HG02885 (cell line): Measurements from ENCODE around the gene RNF157.
"Not testable (repeated sequence)": the region's sequence is repeated elsewhere in the genome, so short reads cannot be mapped to it uniquely, and the experiment has no call there.

Experiments
- ATAC-seq: cut with Tn5 transposase; IDR thresholded peaks from one replicate; pipeline ENCODE4 v1.9.1; 2021; ENCODE audit warnings: mild to moderate bottlenecking; ENCODE audit not compliant: unreplicated experiment, poor library complexity

Gene RNF157

DNA sequence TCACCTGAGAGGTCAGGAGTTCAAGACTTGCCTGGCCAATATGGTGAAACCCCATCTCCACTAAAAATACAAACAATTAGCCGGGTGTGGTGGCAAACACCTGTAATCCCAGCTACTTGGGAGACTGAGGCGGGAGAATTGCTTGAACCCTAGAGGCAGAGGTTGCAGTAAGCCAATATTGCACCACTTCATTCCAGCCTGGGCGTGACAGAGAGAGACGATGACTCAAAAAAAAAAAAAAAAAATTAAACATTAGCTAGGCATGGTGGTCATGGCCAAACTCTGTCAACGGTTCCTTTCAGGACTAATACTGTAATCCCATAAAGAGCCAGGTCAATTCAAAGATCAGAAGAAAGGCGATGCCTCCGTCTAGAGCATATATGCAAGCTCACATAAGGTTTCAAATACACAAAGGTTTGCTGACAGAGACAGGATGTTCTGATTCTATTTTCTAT, 2.4 kb downstream of the RNF157 start:
- ATAC-seq, result no peak

DNA sequence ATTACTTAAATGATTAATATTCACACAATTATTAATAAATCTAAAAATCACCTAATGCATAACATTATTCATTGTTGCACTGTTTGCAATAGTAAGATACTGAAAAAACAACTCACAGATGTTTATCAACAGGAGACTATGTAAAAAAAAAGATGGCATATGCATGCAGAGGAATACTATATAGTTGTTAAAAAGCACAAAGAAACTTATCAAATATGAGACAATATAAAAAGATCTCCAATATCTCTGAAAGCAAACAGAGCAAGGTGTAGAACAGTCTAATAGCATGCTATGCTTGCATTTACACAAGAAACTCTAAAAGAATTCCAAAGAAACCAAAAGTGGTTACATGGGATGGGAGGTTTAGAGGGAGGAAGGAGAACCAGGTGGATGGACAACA, 3.7 kb downstream of the RNF157 start:
- no peak for ATAC-seq

DNA sequence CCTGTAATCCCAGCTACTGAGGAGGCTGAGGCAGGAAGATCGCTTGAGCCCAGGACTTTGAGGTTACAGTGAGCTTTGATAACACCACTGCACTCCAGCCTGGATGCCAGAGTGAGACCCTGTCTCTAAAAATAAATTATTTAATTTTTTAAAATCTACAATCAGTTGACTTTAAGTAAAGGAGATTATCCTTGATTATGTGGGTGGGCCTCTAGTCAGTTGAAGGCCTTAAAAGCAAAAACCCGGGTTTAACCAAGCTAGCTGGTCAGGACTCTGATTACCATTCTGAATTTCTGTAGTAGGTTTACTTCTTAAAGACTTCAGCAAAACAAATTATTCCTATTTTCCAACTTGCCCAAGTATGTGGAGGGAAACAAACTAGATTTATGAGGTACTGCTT, 4.4 kb downstream of the RNF157 start:
- no peak for ATAC-seq

DNA sequence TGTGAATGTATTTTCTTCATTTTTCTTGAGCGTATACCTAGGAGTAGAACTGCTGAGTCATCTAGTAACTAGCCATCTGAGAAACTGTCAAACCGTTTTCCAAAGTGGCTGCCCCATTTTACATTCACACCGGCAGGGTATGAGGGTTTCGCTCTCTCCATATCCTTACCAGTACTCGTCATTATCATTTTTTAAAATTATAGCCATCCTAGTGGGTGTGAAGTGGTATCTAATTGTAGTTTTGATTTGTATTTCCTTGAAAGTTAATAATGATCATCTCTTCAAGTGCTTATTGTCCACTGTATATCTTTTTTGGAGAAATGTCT, 6.0 kb downstream of the RNF157 start:
- ATAC-seq, result no peak

DNA sequence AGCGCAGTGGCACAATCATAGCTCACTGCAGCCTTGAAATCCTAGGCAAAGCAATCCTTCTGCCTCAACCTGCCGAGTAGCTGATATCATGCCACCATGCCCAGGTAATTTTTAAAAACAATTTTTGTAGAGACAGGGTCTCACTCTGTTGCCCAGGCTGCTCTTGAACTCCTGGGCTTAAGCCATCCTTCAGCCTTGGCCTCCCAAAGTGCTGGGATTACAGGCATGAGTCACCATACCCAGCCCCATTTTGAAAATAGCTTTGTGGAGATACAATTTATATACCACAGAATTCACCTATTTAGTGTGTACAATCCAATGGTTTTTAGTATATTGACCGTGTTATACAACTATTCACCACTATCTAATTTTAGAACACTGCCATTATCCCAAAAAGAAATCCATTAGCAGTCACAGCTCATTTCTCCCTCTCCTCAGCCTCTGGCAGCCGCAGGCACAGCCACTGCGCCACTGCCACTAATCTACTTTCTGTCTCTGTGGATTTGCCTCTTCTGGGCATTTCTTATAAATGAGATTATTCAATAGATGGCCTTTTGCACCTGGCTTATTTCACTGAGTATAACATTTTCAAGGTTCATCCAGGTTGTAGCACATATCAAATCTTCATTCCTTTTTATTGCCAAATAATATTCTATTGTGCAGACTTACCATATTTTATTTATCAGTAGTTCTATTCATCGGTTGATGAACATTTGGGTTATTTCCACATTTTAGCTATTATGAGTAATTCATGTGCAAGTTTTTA, 6.5 kb downstream of the RNF157 start:
- ATAC-seq, result no peak

DNA sequence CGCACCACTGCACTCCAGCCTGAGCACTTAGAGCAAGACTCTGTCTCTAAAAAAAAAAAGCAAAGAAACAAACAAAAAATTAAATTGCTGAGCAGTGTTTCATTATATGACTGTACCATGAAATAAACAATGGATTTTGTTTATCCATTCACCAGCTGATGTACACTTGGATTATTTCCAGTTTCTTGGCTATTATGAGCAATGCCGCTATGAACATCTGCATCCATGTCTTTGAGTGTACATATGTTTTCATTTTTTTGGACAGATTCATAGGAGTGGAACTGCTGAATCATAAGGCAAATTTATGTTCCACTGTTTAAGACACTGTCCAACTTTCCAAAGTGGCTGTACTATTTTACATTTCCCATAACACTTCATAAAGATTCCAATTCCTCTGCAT, 8.0 kb downstream of the RNF157 start:
- no peak for ATAC-seq

DNA sequence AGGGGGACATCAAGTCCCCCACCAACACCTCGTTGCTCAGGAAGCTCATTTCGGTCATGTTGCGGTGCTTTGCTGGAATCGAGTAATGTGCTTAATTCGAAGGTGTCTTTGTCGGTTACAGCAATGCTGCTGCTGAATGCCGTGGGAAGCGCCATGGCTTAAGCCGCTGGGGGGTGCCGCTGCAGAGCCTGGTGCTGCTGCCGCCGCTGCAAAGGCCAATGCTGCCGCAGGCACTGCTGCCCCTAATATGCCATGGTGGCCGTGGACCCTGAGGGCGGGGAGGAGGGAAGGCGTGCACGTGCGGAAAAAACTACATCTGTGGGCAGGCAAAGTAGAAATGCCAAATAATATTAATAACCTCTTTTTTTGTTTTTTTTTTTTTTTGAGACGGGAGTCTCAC, 13.5 kb downstream of the RNF157 start:
- not testable (repeated sequence) for ATAC-seq

DNA sequence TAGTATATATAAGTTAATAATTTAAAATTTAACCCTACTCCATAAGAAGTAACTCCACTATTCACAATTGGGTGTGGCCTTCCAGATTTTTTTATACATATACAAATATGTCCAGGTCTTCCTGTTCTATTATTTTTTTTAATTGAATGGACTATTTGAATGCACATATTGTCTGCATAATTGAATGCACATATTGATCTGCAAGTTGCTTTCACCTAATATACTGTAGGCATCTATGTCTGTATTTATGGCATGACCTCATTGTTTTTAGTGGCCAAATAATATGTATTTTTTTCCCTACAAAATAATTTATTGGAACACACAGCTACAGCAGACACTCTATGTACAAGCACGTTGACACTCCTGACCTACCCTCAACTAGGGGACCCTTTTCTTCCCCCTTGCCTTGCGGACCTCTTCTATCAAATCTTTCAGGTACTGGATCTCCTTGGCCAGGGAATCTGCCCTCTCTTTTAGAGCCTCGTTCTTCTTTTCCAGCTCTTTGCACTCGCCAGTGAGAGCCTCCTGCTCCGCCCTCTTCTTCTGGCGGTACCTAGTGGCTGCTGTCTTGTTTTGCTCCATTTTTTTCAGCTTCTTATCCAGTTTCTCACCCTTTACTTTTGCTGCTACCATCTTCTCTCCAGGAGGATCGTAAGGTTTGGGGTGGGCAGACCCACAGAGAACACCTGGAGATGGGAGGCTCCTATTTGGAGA, 14.8 kb downstream of the RNF157 start:
- not testable (repeated sequence) for ATAC-seq

DNA sequence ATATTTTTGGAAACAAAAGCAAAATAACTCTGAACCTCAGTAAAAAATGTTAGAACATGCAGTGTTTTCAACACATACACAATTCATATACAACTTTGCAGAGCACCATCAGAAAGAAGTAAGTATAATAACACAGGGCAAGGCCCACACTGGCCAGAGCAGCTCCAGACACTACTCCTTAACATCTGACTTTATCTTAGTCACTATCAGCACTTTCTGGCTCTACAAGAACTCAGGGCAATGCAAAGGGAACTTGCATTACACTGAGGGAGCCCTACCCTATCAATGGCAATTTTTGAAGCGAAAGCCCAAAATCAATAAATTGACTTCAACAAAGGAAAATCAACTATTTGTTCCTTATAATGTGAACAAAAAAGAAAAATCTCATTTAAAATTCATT, 16.5 kb downstream of the RNF157 start:
- no peak for ATAC-seq

DNA sequence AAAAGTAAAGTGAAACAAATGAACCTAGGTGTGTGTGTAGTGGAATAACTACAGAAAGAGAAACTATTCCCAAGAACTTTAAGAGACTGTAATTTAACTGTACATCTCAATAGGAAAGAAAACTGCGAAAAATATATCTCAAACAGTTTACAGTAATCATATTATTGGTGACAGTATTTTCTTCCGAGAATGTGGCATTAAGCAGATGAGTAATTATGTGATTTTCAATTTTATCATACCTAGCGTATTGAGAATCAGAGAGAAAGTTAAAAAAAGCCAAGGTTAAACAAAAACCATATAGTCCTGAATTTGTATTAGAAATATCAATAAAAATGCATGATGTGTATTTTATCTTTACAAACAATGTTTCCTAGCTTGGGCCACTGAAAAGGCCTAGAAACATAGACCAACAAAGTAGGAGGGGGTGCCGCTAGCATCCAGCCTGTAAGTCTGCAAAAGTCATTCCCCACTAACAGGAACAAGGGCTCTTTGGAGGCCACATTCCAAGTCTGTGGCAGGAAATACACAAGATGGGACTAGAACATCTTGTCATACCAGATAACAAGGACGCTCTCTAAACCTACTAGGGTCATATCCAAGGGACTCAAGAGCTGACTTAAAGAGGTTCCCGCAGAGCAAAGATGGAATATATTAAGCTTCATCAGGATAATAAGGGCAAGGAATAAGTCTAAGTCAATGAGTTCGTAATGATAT, 20.5 kb downstream of the RNF157 start:
- no peak for ATAC-seq

DNA sequence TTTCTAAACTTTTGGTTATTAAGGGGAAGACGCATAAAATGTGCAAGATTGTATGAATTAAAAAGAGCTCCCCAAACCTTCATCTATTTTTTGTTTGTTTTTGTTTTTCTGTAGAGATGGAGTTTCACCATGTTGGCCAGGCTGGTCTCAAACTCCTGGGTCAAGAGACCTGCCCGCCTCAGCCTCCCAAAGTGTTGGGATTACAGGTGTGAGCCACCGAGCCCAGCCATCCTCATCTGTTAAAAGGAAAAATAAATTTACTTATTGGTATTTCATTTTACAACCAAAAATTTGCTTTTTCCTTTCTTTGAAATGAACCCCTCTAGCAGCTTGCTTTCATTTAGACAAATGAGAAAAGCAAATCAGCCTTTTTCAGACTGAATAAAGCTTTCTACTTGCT, 23.2 kb downstream of the RNF157 start:
- ATAC-seq, result no peak

DNA sequence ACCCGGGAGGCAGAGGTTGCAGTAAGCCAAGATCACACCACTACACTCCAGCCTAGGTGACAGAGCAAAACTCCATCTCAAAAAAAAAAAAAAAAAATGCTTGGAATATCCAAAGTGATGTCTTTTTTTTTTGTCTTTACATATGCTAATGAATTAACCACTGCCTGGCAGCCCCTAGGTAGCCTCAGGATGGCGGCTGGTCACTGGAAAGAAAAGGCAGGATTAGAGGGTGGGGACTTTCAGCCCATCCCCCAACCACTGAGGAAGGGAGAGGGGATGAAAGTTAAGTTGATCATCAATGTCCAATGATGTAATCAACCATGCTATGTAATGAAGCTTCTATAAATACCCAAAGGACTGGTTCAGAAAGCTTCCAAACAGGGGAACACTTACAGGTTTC, 26.8 kb downstream of the RNF157 start:
- no peak for ATAC-seq

DNA sequence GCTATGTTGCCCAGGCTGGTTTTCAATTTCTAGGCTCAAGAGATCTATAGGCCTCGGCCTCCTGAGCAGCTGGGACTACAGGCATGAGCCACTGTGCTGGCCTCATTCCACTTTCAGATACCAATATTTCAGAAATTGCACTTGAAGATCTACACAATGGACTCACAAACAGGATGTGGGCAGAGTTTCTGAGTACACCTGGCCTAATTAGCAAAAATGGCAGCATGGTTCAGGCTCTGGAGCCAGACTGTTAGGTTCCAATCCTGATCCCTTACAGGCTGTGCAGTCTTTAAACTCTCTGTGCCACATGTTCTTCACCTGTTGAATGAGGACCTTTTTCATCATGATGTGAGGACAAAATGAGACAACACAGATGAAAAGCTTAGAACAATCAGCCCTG, 32.2 kb downstream of the RNF157 start:
- ATAC-seq, result no peak

DNA sequence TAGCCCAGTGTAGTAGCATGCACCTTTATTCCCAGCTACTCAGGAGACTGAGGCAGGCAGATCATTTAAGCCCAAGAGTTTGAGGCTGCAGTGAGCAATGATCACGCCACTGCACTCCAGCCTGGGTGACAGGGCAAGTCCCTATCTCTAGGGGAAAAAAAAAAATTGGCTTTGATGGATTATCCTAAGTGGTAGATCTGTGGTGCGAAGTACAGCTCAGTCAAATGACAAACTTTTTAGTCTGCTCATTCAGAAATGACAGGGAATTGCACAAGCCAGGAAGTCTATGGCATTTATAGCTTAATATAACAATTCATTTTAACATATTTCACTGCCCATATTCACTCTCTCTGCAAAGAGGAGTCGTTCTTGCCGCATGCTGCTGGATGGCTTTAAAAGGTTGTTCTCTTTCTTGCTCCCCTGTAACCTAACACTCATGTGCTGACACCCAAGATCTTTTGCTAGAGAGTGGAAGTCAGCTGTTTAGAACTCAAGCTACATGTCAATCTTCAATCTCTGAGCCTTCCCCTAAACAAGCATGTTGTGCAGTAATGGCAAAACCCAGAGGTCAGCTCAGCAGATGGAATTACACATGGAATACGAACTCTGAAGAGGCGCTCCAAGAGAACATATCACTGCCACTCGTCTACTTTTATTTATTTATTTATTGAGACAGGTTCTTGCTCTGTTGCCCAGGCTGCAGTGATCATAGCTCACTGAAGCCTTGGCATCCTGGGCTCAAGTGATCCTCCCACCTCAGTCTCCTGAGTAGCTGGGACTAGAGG, 32.8 kb downstream of the RNF157 start:
- ATAC-seq, result no peak

DNA sequence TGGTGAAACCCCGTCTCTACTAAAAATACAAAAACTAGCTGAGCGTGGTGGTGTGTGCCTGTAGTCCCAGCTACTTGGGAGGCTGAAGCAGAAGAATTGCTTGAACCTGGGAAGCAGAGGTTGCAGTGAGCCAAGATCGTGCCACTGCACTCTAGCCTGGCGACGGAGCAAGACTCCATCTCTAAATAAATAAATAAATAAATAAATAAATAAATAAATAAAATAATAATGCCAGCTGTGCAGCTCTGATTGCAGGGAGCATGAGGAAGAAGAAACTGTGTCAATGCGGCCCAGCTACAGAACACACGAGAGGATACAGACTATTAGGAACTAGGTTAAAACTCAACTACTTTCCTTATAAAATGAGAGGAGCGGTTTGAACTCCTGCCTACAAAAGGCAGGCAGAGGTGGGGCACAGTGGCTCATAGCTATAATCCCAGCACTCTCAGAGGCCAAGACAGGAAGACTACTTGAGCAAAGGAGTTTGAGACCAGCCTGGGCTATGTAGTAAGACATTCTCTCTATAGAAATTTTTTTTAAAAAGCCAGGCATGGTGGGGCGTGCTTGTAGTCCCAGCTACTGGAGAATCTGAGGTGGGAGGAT, 34.6 kb downstream of the RNF157 start:
- ATAC-seq, result not testable (repeated sequence)

DNA sequence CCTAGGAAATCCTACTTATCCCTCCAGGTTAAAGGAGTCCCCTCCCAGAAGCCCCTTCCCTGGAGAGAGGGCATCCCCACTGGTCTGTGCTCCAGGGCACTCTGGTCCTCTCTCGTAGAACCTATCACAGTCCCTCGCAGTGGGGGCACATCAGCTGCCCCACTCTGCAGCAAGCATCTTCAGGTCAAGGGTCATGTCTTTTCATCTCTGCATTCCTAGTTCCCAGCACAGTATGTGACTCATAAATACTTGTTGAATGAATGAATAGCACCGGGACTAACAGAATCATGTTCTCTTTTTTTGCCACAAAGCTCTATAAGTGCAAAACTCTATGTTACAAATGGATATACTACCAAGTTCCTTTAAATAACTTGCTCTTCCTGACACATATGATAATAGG, 36.0 kb downstream of the RNF157 start:
- no peak for ATAC-seq

DNA sequence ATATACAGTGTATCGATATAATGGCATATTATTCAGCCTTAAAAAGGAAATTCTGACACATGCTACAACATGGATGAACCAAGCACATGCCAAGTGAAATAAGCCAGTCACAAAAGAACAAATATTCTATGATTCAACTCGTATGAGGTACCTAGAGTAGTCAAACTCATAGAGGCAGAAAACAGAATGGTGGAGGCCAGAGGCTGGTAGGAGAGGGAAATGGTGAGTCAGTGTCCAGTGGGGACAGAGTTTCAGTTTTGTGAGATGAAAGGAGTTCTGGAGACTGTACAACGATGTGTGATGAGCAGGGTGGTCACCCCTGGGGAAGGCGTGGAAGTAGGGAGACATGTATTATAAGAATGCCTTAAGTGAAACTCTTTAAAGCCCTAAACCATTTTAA, 39.9 kb downstream of the RNF157 start:
- no peak for ATAC-seq

DNA sequence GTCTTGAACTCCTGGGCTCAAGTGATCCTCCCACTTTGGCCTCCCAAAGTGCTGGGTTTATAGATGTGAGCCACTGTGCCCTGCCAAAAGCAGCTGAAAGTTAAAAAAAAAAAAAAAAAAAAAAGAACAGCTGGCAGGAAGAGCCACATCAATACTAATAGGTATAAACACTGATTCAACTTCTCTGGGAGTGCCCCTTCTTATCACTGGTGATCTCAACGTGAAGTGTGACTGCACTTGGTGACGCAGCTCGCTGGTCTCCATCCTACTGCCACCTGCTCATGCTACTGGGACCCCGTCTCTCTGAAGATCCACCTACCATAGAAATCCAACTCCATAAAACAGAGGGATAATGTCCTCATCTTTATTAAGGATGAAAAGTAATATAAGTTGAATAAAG, 40.8 kb downstream of the RNF157 start:
- ATAC-seq, result no peak

DNA sequence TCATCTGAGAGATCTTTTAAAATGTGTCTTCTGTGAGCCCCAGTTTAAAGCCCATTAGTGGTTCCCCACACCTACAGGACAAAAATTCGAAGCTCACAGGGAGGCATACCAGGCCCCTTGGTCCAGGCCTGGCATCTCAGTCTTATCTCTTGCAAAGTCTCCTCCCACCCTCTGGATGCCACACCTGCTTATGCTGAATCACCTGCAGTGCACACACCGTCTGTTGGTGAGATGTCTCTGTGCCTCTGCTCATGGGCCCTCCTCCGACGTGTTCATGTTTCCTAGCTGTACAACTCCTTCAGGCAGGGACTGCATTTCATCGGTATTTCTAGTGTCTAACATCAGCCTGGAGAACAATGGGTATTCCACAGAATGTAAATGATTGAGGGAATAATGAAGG, 41.6 kb downstream of the RNF157 start:
- ATAC-seq, result no peak

DNA sequence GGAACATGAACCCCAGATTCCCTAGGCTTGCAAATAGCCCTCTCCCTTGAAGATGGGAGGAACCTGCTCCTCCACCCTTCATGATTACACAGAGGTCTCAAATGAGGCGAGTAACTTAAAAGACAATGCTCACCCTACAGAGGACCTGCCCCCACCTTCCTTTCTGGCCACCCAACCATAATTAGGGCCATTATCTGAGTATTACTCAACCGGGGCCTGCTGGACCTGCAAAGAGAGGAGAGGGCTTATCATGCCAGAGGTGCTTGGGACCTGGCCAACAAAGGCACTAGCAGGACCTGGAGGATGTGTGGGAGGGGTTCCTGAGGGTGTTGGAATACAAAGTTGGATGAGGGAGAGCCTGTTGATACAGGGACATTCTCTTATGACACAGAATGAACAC, 42.4 kb downstream of the RNF157 start:
- ATAC-seq, result no peak
